ENCODE data around the gene GLDN. TPM values are rescaled to one million over a fixed set of nuclear protein-coding genes. Genes with fewer than 3 reads are reported as not detected.

The GLDN gene
- total and polyA plus RNA-seq, 2 of the 4 experiments (the other 2 are of a cell fraction) = under 0.01 TPM; not detected in 1

DNA sequence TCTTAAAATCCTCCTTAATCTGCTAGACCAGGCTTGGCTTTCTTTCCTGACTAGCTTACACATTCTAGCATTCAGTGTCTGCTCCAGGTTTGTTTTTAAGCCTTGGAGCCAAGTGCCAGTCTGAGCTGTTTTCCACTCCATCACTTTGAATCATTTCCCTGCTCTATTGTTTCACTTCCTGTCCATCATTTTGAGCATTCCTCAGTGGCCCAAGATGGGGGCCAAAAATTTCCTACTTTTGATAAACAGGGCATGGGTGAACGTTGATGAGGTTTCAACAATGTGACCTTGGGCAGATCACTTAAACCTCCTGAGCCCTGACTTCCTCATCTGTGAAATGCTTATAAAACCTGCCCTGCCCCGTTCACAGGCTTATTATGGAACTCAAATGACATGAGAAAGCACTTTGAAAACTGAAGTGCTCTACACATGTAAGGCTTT, 7.4 kb upstream of the GLDN start:
- H3K23ac ChIP-seq (ENCODE audit: low read depth, low read length) = no peak overlapping the region
- H3K27me3 ChIP-seq (ENCODE audit: control insufficient read depth, insufficient read depth, low read length) = peaks cover 21% of the 10 kb centered on the region
- ATAC-seq (ENCODE audit: low read depth) (no peak), DNase-seq (no peak)
- no peaks in the 10 kb centered on the region; the same call in 1 of the 2 replicates for H3K4me1 ChIP-seq (ENCODE audit: control insufficient read depth, insufficient read depth, low read length)
- no peak overlapping the region for H3K56ac ChIP-seq (ENCODE audit: extremely low read depth, insufficient read depth, low read length)
- no peak overlapping the region for H2BK20ac ChIP-seq (ENCODE audit: low read depth, low read length)
- no peaks in the 10 kb centered on the region for H3K36me3 ChIP-seq (ENCODE audit: control insufficient read depth, insufficient read depth, low read length)
- no peak overlapping the region for H4K8ac ChIP-seq (ENCODE audit: low read depth in 2 of 2, low read length in 2 of 2)
- CTCF ChIA-PET = no interaction called here
- H2AK5ac ChIP-seq (ENCODE audit: low read depth, low read length) = no peak overlapping the region
- H3K14ac ChIP-seq (replicated peaks; ENCODE audit: low read depth, low read length) = no peak overlapping the region
- no peak overlapping the region for H3K18ac ChIP-seq (ENCODE audit: low read depth, low read length)
- TF ChIP-seq RFX5 (IDR thresholded peaks at IDR 0.05; ENCODE audit: low read depth, low read length) = no peak
- TF ChIP-seq, protein P1, sequence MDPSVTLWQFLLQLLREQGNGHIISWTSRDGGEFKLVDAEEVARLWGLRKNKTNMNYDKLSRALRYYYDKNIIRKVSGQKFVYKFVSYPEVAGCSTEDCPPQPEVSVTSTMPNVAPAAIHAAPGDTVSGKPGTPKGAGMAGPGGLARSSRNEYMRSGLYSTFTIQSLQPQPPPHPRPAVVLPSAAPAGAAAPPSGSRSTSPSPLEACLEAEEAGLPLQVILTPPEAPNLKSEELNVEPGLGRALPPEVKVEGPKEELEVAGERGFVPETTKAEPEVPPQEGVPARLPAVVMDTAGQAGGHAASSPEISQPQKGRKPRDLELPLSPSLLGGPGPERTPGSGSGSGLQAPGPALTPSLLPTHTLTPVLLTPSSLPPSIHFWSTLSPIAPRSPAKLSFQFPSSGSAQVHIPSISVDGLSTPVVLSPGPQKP (IDR thresholded peaks at IDR 0.05; ENCODE audit: borderline replicate concordance, low read depth, low read length) = no peak
- TF ChIP-seq MAFK (IDR thresholded peaks at IDR 0.05; ENCODE audit: low read depth, low read length) = no peak
- no peak for TF ChIP-seq BHLHE40 (IDR thresholded peaks at IDR 0.05; ENCODE audit: low read depth, low read length)
- TF ChIP-seq MXI1 (IDR thresholded peaks at IDR 0.05; ENCODE audit: borderline replicate concordance, low read depth, low read length) = no peak
- TF ChIP-seq CHD1 (IDR thresholded peaks at IDR 0.05; ENCODE audit: low read depth, low read length) = no peak
- no peak for TF ChIP-seq FOS (IDR thresholded peaks at IDR 0.05; ENCODE audit: low read depth, low read length)
- TF ChIP-seq, protein P2, sequence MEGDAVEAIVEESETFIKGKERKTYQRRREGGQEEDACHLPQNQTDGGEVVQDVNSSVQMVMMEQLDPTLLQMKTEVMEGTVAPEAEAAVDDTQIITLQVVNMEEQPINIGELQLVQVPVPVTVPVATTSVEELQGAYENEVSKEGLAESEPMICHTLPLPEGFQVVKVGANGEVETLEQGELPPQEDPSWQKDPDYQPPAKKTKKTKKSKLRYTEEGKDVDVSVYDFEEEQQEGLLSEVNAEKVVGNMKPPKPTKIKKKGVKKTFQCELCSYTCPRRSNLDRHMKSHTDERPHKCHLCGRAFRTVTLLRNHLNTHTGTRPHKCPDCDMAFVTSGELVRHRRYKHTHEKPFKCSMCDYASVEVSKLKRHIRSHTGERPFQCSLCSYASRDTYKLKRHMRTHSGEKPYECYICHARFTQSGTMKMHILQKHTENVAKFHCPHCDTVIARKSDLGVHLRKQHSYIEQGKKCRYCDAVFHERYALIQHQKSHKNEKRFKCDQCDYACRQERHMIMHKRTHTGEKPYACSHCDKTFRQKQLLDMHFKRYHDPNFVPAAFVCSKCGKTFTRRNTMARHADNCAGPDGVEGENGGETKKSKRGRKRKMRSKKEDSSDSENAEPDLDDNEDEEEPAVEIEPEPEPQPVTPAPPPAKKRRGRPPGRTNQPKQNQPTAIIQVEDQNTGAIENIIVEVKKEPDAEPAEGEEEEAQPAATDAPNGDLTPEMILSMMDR (conservative IDR thresholded peaks at IDR 0.05; ENCODE audit: low read depth, low read length) = no peak
- no peak for TF ChIP-seq RAD21 (IDR thresholded peaks at IDR 0.05; ENCODE audit: low read length)
- no peak for TF ChIP-seq NFE2L2 (IDR thresholded peaks at IDR 0.05; ENCODE audit: low read depth, low read length)
- no peak for TF ChIP-seq CEBPB (IDR thresholded peaks at IDR 0.05; ENCODE audit: low read depth, low read length)
- no peak for TF ChIP-seq RCOR1 (IDR thresholded peaks at IDR 0.05; ENCODE audit: insufficient replicate concordance, low read length)
- TF ChIP-seq MAZ (IDR thresholded peaks at IDR 0.05; ENCODE audit: borderline replicate concordance, low read depth, low read length) = no peak
- TF ChIP-seq SMC3 (IDR thresholded peaks at IDR 0.05; ENCODE audit: low read depth, low read length) = no peak
- TF ChIP-seq, protein P3, sequence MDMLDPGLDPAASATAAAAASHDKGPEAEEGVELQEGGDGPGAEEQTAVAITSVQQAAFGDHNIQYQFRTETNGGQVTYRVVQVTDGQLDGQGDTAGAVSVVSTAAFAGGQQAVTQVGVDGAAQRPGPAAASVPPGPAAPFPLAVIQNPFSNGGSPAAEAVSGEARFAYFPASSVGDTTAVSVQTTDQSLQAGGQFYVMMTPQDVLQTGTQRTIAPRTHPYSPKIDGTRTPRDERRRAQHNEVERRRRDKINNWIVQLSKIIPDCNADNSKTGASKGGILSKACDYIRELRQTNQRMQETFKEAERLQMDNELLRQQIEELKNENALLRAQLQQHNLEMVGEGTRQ (IDR thresholded peaks at IDR 0.05; ENCODE audit: low read depth, low read length) = no peak
- no peak for TF ChIP-seq POLR2A (IDR thresholded peaks at IDR 0.05; ENCODE audit: low read depth, low read length)
- dilution Hi-C loops (cut with HindIII; ENCODE audit: low sequenced_read_pairs, unreplicated experiment) = no loop called here
- in situ Hi-C loops (cut with MboI; ENCODE audit: low sequenced_read_pairs) = no loop called here
- H3K27ac ChIP-seq (ENCODE audit: insufficient read depth, low read length) = no peak overlapping the region
- no peak overlapping the region for H2BK15ac ChIP-seq (ENCODE audit: low read depth, low read length)
- H3K9me3 ChIP-seq (ENCODE audit: control insufficient read depth, insufficient read depth, low read length) = no peaks in the 10 kb centered on the region
- H2BK120ac ChIP-seq (ENCODE audit: low read depth, low read length) = no peak overlapping the region
- no peak overlapping the region for H3K4me3 ChIP-seq (ENCODE audit: insufficient read depth, low read depth, low read length)
- no CpG with 5 or more reads among the region's 2 CpGs for WGBS, 2 experiments (ENCODE audit: extremely low coverage in 2 of 2, insufficient read length in 1 of 2)
- POLR2A ChIA-PET (ENCODE audit: unreplicated experiment) = no interaction called here
- no peak overlapping the region for H4K91ac ChIP-seq (ENCODE audit: insufficient read depth, low read depth, low read length)
- H3K9ac ChIP-seq (ENCODE audit: low read depth, low read length) = no peak overlapping the region
- intact Hi-C loops (cut with micrococcal nuclease) = no loop called here
- H4K5ac ChIP-seq (ENCODE audit: low read depth, low read length) = no peak overlapping the region
- no peaks in the 10 kb centered on the region for H3K79me1 ChIP-seq (ENCODE audit: low read depth in 1 of 2, low read length in 2 of 2)
- no peak overlapping the region for H3K4ac ChIP-seq (ENCODE audit: low read depth, low read length)
- H4K20me1 ChIP-seq (ENCODE audit: insufficient read depth, low read length) = no peaks in the 10 kb centered on the region
- H2BK5ac ChIP-seq (ENCODE audit: low read depth, low read length, poor library complexity, severe bottlenecking) = no peak overlapping the region
- no peaks in the 10 kb centered on the region for H3K9me1 ChIP-seq (ENCODE audit: insufficient read depth, low read length)
- no peak overlapping the region for H2AK9ac ChIP-seq (replicated peaks; ENCODE audit: low read depth, low read length, poor library complexity)
- BruUV-seq (replicated peaks) = no TSS peak
- H2AFZ ChIP-seq (replicated peaks; ENCODE audit: low read length, poor library complexity) = no peak overlapping the region
- H3K4me2 ChIP-seq (ENCODE audit: low read depth, low read length) = no peak overlapping the region; the same call in 1 of the 2 replicates
